B cell (primary cell): Measurements from ENCODE around the gene TTC28. TPM values are rescaled to one million over a fixed set of nuclear protein-coding genes. Genes with fewer than 3 reads are reported as not detected.

ENCODE experiments used
- ATAC-seq: fragments of 200-7000 bp; cut with Tn5 transposase; one replicate; pipeline ENCODE4 v1.10.0; 2021; ENCODE audit warnings: low read depth, mild to moderate bottlenecking, moderate number of reproducible peaks, moderate library complexity
- CTCF ChIA-PET: fragments of 350-600 bp; sonication (Branson Sonifier 250); formaldehyde crosslinking; loops from one replicate; lab custom pipeline; 2021; ENCODE audit warnings: antibody characterized with exemption, inconsistent platforms; lab: Charles Lee
- POLR2A ChIA-PET: fragments of 350-600 bp; sonication (Branson Sonifier 250); formaldehyde crosslinking; loops from one replicate; lab custom pipeline; 2021; ENCODE audit warnings: antibody characterized with exemption; lab: Charles Lee
- DNase-seq: peaks from one replicate; pipeline ENCODE4 v3.0.0; 2013
- H2AFZ ChIP-seq: 2 replicates; pipeline ENCODE4 v1.6.1; 2012; ENCODE audit warnings: mild to moderate bottlenecking, low read depth, low read length; ENCODE audit not compliant: insufficient read depth, poor library complexity, severe bottlenecking
- H3K27ac ChIP-seq, 2 donors: 1 replicate in 1 of 2; 2 replicates in 1 of 2; pipeline ENCODE4 v1.5.1; 2012 to 2013; ENCODE audit warnings: low read length in 2 of 2, mild to moderate bottlenecking in 2 of 2, moderate library complexity in 1 of 2
- H3K27me3 ChIP-seq, 4 experiments: fragments of 200-600 bp in 1 of 4; sonication (generic) in 1 of 4; replicated peaks in 1 of 4; 1 replicate in 2 of 4; 2 replicates in 2 of 4; pipeline versions ENCODE4 v1.6.1 to v1.7.0; 2013 to 2016; ENCODE audit warnings: low read length in 3 of 4, mild to moderate bottlenecking in 2 of 4, mixed read lengths in 1 of 4, moderate library complexity in 1 of 4; ENCODE audit not compliant: insufficient read depth in 4 of 4, control insufficient read depth in 3 of 4; ENCODE audit errors: control extremely low read depth in 1 of 4
- H3K36me3 ChIP-seq, 2 experiments: replicated peaks in 1 of 2; 1 replicate in 1 of 2; 2 replicates in 1 of 2; pipeline versions ENCODE4 v1.6.1 to v1.7.1; 2013; ENCODE audit warnings: low read length in 1 of 2; ENCODE audit not compliant: insufficient read depth in 2 of 2, control insufficient read depth in 1 of 2; ENCODE audit errors: control extremely low read depth in 1 of 2, extremely low read depth in 1 of 2
- H3K4me1 ChIP-seq, 2 donors: fragments of 200-600 bp in 1 of 2; sonication (generic) in 1 of 2; 1 replicate in 1 of 2; 2 replicates in 1 of 2; pipeline versions ENCODE4 v1.5.1 to v1.6.1; 2013 to 2017; ENCODE audit warnings: low read length in 2 of 2; ENCODE audit not compliant: control insufficient read depth in 2 of 2, insufficient read depth in 2 of 2
- H3K4me2 ChIP-seq: replicated peaks from 2 replicates; pipeline ENCODE3; 2012; ENCODE audit warnings: mild to moderate bottlenecking, low read depth, low read length; ENCODE audit not compliant: poor library complexity, severe bottlenecking
- H3K4me3 ChIP-seq, 5 experiments: fragments of 200-600 bp in 1 of 5; sonication (generic) in 1 of 5; 1 replicate in 3 of 5; 2 replicates in 2 of 5; pipeline versions ENCODE4 v1.5.1 to v1.7.0; 2011 to 2016; ENCODE audit warnings: low read length in 4 of 5, mild to moderate bottlenecking in 4 of 5, low read depth in 2 of 5, control low read depth in 1 of 5, moderate library complexity in 1 of 5; ENCODE audit not compliant: insufficient read depth in 1 of 5; ENCODE audit errors: control extremely low read depth in 1 of 5, extremely low read depth in 1 of 5
- H3K79me2 ChIP-seq: fragments of 200-600 bp; sonication (generic); one replicate; pipeline ENCODE4 v1.6.0; 2016; ENCODE audit warnings: low read length; ENCODE audit not compliant: control insufficient read depth, insufficient read depth
- H3K9ac ChIP-seq: fragments of 200-600 bp; sonication (generic); 2 replicates; pipeline ENCODE4 v1.6.1; 2017; ENCODE audit warnings: mild to moderate bottlenecking, low read length, moderate library complexity
- H3K9me3 ChIP-seq, 3 donors: one replicate each; pipeline versions ENCODE4 v1.6.1 to v1.7.1; 2013; ENCODE audit warnings: low read length in 2 of 3; ENCODE audit not compliant: control insufficient read depth in 2 of 3, insufficient read depth in 1 of 3; ENCODE audit errors: control extremely low read depth in 1 of 3
- H4K20me1 ChIP-seq: 2 replicates; pipeline ENCODE4 v1.6.0; 2012; ENCODE audit warnings: mild to moderate bottlenecking, low read length; ENCODE audit not compliant: insufficient read depth, control insufficient read depth, poor library complexity, severe bottlenecking
- H3K27ac Mint-ChIP-seq: one replicate; pipeline ENCODE4 v1.8.0; 2021; ENCODE audit warnings: mixed read lengths
- H3K27me3 Mint-ChIP-seq: one replicate; pipeline ENCODE4 v1.8.0; 2021; ENCODE audit warnings: mixed read lengths
- H3K4me1 Mint-ChIP-seq: one replicate; pipeline ENCODE4 v1.8.0; 2021; ENCODE audit warnings: mixed read lengths
- H3K4me3 Mint-ChIP-seq: one replicate; pipeline ENCODE4 v1.8.0; 2021; ENCODE audit warnings: mixed read lengths
- H3K9me3 Mint-ChIP-seq: one replicate; pipeline ENCODE4 v1.8.0; 2022; ENCODE audit warnings: mixed read lengths; ENCODE audit not compliant: insufficient read depth
- CTCF ChIP-seq: fragments of 200-600 bp; IDR thresholded peaks from one replicate; pipeline ENCODE4 v1.8.0; 2022; ENCODE audit warnings: antibody characterized with exemption, mild to moderate bottlenecking
- EZH2 ChIP-seq: IDR thresholded peaks from 2 replicates; pipeline ENCODE4 v1.6.1; 2012; ENCODE audit warnings: borderline replicate concordance, low read depth, mild to moderate bottlenecking, moderate library complexity, low read length; ENCODE audit not compliant: insufficient read depth, poor library complexity, severe bottlenecking
- WGBS: methylation state at CpG from one replicate; pipeline ENCODE4 v1.1.5; 2013; ENCODE audit warnings: missing lambda C conversion rate; ENCODE audit not compliant: insufficient coverage; 5-methylcytosine and 5-hydroxymethylcytosine counted together
- intact Hi-C: fragments of 100-400 bp; cut with micrococcal nuclease; formaldehyde crosslinking; loops from one replicate; pipeline ENCODE4 v1.10.0; 2022
- polyA plus RNA-seq: library from polyadenylated mRNA; depleted of rRNA; stranded (reverse); fragments of >200 nt; gene quantifications from 2 replicates; pipeline ENCODE4 v1.2.3, GENCODE V29; 2012
- total RNA-seq, 2 donors: library from RNA; stranded (reverse); fragments of 120-200 nt in 1 of 2; gene quantifications; 1 replicate in 1 of 2; 2 replicates in 1 of 2; pipeline versions ENCODE4 v1.2.3 to v1.2.4, GENCODE V29; 2013 to 2022

The TTC28 gene
- total and polyA plus RNA-seq, 2 donors (not counting 1 experiment from before 2014, with no cell fraction given): 4.5 to 7.3 TPM

DNA sequence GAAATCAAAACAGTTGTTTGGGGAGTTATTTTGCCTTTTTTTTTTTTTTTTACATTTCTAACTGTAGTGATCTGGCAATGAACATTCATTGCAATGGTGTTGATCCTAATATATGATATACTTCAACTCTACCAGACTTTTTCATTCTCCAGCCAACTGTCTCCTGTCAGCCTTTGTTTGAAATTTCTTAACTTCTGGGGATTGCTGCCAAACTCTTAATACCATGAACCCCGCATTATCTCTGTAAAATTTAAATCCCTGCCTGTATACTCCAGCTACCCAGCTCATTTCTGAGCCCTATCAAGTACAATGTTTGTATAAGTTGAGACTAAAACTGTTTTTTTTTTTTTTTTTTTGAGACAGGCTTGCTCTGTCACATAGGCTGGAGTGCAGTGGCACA lies 280.7 kb downstream of the TTC28 start:
- CTCF ChIA-PET: no interaction called here
- no peak overlapping the region for H3K4me3 ChIP-seq
- no peaks in the 10 kb centered on the region for H3K9me3 Mint-ChIP-seq
- H3K27ac Mint-ChIP-seq: no peak overlapping the region
- no peaks in the 10 kb centered on the region for H3K36me3 ChIP-seq
- no peaks in the 10 kb centered on the region for H3K4me1 ChIP-seq
- H3K79me2 ChIP-seq: no peaks in the 10 kb centered on the region
- H3K27me3 Mint-ChIP-seq: peaks cover 7% of the 10 kb centered on the region
- ATAC-seq: no peak
- no peak overlapping the region for H3K4me3 Mint-ChIP-seq
- H3K27ac ChIP-seq: no peak overlapping the region
- no peak overlapping the region for H3K9ac ChIP-seq
- TF ChIP-seq EZH2 (no peak), CTCF (no peak)
- DNase-seq: no peak
- H3K27me3 ChIP-seq: no peaks in the 10 kb centered on the region
- H4K20me1 ChIP-seq: no peaks in the 10 kb centered on the region
- H3K9me3 ChIP-seq: no peaks in the 10 kb centered on the region
- POLR2A ChIA-PET: no interaction called here
- no peak overlapping the region for H2AFZ ChIP-seq
- intact Hi-C loops: no loop called here
- no peaks in the 10 kb centered on the region for H3K4me1 Mint-ChIP-seq
- WGBS: no CpG with 5 or more reads among the region's 1 CpG
- H3K4me2 ChIP-seq: no peak overlapping the region

- ChIA-PET POLR2A (no interaction called here), CTCF (no interaction called here)
- Mint-ChIP-seq H3K27ac (no peak overlapping the region), H3K9me3 (no peaks in the 10 kb centered on the region), H3K27me3 (peaks cover 7% of the 10 kb centered on the region), H3K4me3 (no peak overlapping the region), H3K4me1 (no peaks in the 10 kb centered on the region)
- H3K27ac ChIP-seq: no peak overlapping the region
- H3K79me2 ChIP-seq: no peaks in the 10 kb centered on the region
- no peak overlapping the region for H2AFZ ChIP-seq
- H4K20me1 ChIP-seq: no peaks in the 10 kb centered on the region
- TF ChIP-seq CTCF: no peak
- TF ChIP-seq EZH2: no peak
- no peaks in the 10 kb centered on the region for H3K9me3 ChIP-seq
- ATAC-seq (no peak), DNase-seq (no peak)
- no peak overlapping the region for H3K4me3 ChIP-seq
- H3K4me2 ChIP-seq: no peak overlapping the region
- H3K36me3 ChIP-seq: no peaks in the 10 kb centered on the region
- intact Hi-C loops: no loop called here
- H3K4me1 ChIP-seq: no peaks in the 10 kb centered on the region
- no peaks in the 10 kb centered on the region for H3K27me3 ChIP-seq
- no peak overlapping the region for H3K9ac ChIP-seq
Observed at GRCh38 chr22:28398355-28398754, 281.3 kb downstream of the TTC28 start.
